Common myeloid progenitor, CD34-positive (primary cell): Measurements from ENCODE around the gene SLAMF6.

ENCODE experiments used
- CTCF ChIA-PET: fragments of 350-600 bp; sonication (Branson Sonifier 250); formaldehyde crosslinking; loops from one replicate; lab custom pipeline; 2021; ENCODE audit warnings: antibody characterized with exemption; lab: Charles Lee
- POLR2A ChIA-PET: fragments of 350-600 bp; sonication (Branson Sonifier 250); formaldehyde crosslinking; loops from one replicate; lab custom pipeline; 2021; ENCODE audit warnings: antibody characterized with exemption; lab: Charles Lee
- DNase-seq, 3 donors: peaks; one replicate each; pipeline versions ENCODE4 v3.0.0 to v3.0.0-alpha.2; 2013
- H3K27ac ChIP-seq, 2 experiments: 1 replicate in 1 of 2; 2 replicates in 1 of 2; pipeline ENCODE4 v1.7.0; 2013; ENCODE audit warnings: inconsistent platforms in 2 of 2, low read length in 2 of 2, mild to moderate bottlenecking in 2 of 2, low read depth in 1 of 2, moderate library complexity in 1 of 2; ENCODE audit not compliant: severe bottlenecking in 2 of 2, insufficient read depth in 1 of 2, poor library complexity in 1 of 2
- H3K27me3 ChIP-seq, 5 experiments: replicated peaks in 2 of 5; 1 replicate in 3 of 5; 2 replicates in 2 of 5; pipeline versions ENCODE4 v1.6.1 to v1.7.0; 2013; ENCODE audit warnings: low read length in 4 of 5, mild to moderate bottlenecking in 2 of 5, moderate library complexity in 2 of 5, inconsistent platforms in 1 of 5; ENCODE audit not compliant: insufficient read depth in 5 of 5, control insufficient read depth in 4 of 5
- H3K36me3 ChIP-seq, 4 experiments: 1 replicate in 2 of 4; 2 replicates in 2 of 4; pipeline versions ENCODE4 v1.6.1 to v1.7.0; 2013; ENCODE audit warnings: low read length in 3 of 4, control low read depth in 1 of 4, mild to moderate bottlenecking in 1 of 4; ENCODE audit not compliant: control insufficient read depth in 4 of 4, insufficient read depth in 4 of 4
- H3K4me1 ChIP-seq, 4 experiments: 1 replicate in 3 of 4; 2 replicates in 1 of 4; pipeline versions ENCODE4 v1.6.1 to v1.7.1; 2013; ENCODE audit warnings: low read length in 3 of 4, mild to moderate bottlenecking in 3 of 4, control low read depth in 1 of 4, inconsistent platforms in 1 of 4, moderate library complexity in 1 of 4; ENCODE audit not compliant: control insufficient read depth in 4 of 4, insufficient read depth in 4 of 4; ENCODE audit errors: control extremely low read depth in 1 of 4
- H3K4me3 ChIP-seq, 7 experiments: 1 replicate in 4 of 7; 2 replicates in 3 of 7; pipeline versions ENCODE4 v1.5.1 to v1.7.0; 2013; ENCODE audit warnings: mild to moderate bottlenecking in 7 of 7, low read length in 6 of 7, moderate library complexity in 6 of 7, inconsistent platforms in 2 of 7, low read depth in 2 of 7, control low read depth in 1 of 7; ENCODE audit not compliant: insufficient read depth in 4 of 7, control insufficient read depth in 1 of 7; ENCODE audit errors: extremely low read depth in 1 of 7
- H3K9me3 ChIP-seq, 5 experiments: 1 replicate in 4 of 5; 2 replicates in 1 of 5; pipeline versions ENCODE4 v1.6.1 to v1.7.1; 2013; ENCODE audit warnings: low read length in 4 of 5, mild to moderate bottlenecking in 2 of 5, inconsistent platforms in 1 of 5, low read depth in 1 of 5, moderate library complexity in 1 of 5; ENCODE audit not compliant: control insufficient read depth in 4 of 5, insufficient read depth in 2 of 5; ENCODE audit errors: control extremely low read depth in 1 of 5
- WGBS: methylation state at CpG from one replicate; pipeline ENCODE4 v1.1.5; 2013; ENCODE audit not compliant: insufficient coverage; 5-methylcytosine and 5-hydroxymethylcytosine counted together

Gene SLAMF6

GRCh38 chr1:160553778-160554177 lies 30.7 kb upstream of the SLAMF6 start:
- Histone ChIP-seq H3K36me3 (peaks cover 5 to 48% (median 31%) of the 10 kb centered on the region in 4 experiments), H3K4me3 (no peak overlapping the region), H3K4me1 (no peaks in the 10 kb centered on the region), H3K27ac (no peak overlapping the region), H3K9me3 (peaks cover 0 to under 1% (median 0%) of the 10 kb centered on the region in 5 experiments), H3K27me3 (no peaks in the 10 kb centered on the region)
- 94% methylated on average over 2 of the region's 4 CpGs for WGBS
- ChIA-PET POLR2A (interaction anchor here (0.5 to 1.3 kb wide), 2 partner anchors 51 to 55 kb away, joined by 3 read pairs; no protein-coding TSS in a partner anchor), CTCF (interaction anchor here (1.0 to 1.2 kb wide), 3 partner anchors 17 to 53 kb away, joined by 3 to 4 read pairs (median 3); no protein-coding TSS in a partner anchor)
- no peak for DNase-seq

DNA sequence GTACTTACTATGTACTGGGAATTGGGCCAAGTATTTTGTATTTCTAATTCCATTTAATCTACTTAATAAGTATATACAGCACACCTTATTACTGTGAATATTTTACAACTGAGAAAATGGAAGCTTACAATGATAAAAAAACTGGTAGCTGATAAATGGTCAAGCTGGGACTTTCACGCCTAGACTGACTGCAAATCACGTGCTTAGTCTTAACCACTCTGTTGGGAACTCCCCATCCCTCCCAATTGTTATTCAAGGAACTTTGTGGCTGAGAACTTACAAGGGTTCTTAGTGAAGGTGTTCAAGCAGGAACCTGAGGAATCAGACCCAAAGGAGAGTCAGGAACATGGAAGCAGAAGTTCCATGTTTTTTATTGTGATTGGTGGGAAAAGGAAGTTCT lies 29.4 kb upstream of the SLAMF6 start:
- CTCF ChIA-PET: interaction anchor here (0.6 to 1.2 kb wide), 2 partner anchors 54 to 57 kb away, joined by 3 to 5 read pairs; no protein-coding TSS in a partner anchor
- DNase-seq: no peak
- Histone ChIP-seq H3K9me3 (no peaks in the 10 kb centered on the region), H3K4me1 (peaks cover 0 to 3% (median under 1%) of the 10 kb centered on the region in 4 experiments), H3K27me3 (no peaks in the 10 kb centered on the region), H3K4me3 (no peak overlapping the region), H3K36me3 (peaks cover 5 to 59% (median 37%) of the 10 kb centered on the region in 4 experiments), H3K27ac (no peak overlapping the region)
- POLR2A ChIA-PET: no interaction called here
- no CpG with 5 or more reads among the region's 2 CpGs for WGBS

DNA sequence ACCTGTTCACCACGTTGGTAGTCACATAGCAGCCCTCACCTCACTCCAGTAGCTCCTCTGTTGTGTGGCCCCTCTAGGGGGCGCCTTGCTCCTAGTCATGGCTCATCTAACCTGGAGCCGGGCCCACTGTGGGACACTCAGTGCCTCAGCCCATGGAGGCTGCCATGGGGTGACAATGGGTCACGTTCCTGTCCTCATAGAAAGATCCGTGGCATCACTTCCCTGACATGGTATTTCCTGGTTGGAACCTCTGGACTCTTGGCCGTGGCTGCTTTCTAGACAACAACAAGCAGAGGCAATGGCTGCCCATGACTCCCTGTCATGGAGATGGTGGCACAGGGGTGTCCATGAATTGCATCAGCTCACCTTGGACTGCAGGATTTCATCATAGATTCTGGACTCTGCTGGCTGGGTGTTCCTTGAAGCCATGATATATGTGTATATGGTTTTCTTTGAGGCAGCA lies 27.5 kb upstream of the SLAMF6 start:
- whole genome bisulfite sequencing: 89% methylated on average over 5 of the region's 6 CpGs
- H3K27ac ChIP-seq: no peak overlapping the region
- peak; percentile 26 to 45 (median 42) for DNase-seq
- no peaks in the 10 kb centered on the region for H3K9me3 ChIP-seq
- ChIA-PET CTCF (interaction anchor here (0.6 to 8.7 kb wide), 8 partner anchors 12 to 67 kb away, joined by 3 to 101 read pairs (median 3); no protein-coding TSS in a partner anchor), POLR2A (no interaction called here)
- no peaks in the 10 kb centered on the region for H3K27me3 ChIP-seq
- no peak overlapping the region for H3K4me3 ChIP-seq
- H3K36me3 ChIP-seq: peaks cover 6 to 67% (median 40%) of the 10 kb centered on the region in 4 experiments
- H3K4me1 ChIP-seq: peaks cover 0 to 14% (median 3%) of the 10 kb centered on the region in 4 experiments

GRCh38 chr1:160549665-160550006 lies 26.6 kb upstream of the SLAMF6 start:
- Histone ChIP-seq H3K27ac (no peak overlapping the region), H3K36me3 (peaks cover 6 to 67% (median 40%) of the 10 kb centered on the region in 4 experiments), H3K4me1 (peaks cover 0 to 14% (median 3%) of the 10 kb centered on the region in 4 experiments), H3K27me3 (no peaks in the 10 kb centered on the region), H3K9me3 (no peaks in the 10 kb centered on the region), H3K4me3 (no peak overlapping the region)
- CTCF ChIA-PET: interaction anchor here (0.7 to 8.7 kb wide), 8 partner anchors 9 to 68 kb away, joined by 3 to 101 read pairs (median 3); no protein-coding TSS in a partner anchor
- POLR2A ChIA-PET: no interaction called here
- no peak for DNase-seq
- WGBS: 96% methylated on average over 3 of the region's 3 CpGs

DNA sequence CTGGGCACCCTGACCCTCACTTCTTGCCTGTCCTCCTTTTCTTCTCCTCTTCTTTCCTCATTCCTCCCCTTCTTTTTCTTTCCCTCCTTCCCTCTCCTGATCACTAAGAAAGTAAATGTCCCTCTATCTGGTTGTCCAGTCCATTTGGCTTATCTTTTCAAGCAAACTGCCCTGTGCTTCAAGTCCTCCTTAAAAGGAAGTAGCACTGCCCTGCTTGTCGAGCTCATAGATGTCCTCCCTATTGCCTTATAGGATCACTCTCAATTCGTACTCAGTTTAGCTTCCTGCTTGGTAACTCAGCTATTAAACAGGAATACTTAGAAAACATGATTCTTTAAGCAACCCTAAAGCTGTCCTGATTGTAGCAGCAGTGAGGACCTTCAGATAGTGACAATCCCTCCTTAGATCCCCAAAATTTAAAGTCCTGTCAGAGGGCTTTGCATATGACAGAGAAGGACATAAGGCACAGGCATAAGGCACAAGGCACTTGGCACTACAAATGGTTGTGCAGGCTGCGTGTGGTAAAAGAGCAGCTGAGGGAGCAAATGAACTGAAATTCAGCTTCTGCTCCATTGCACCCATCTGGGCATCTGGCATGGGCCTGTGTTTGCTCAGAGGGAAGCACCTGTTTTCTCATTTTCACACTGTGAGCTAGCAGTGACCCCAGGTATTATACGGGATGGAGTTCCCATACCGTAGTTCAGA lies 26.1 kb upstream of the SLAMF6 start:
- Histone ChIP-seq H3K9me3 (no peaks in the 10 kb centered on the region), H3K4me1 (peaks cover 0 to 14% (median 4%) of the 10 kb centered on the region in 4 experiments), H3K27ac (no peak overlapping the region), H3K27me3 (no peaks in the 10 kb centered on the region), H3K36me3 (peaks cover 6 to 67% (median 40%) of the 10 kb centered on the region in 4 experiments), H3K4me3 (no peak overlapping the region)
- DNase-seq: peak in 1 of 3 donors; percentile 31
- ChIA-PET POLR2A (no interaction called here), CTCF (interaction anchor here (0.8 to 8.7 kb wide), 6 partner anchors 8 to 63 kb away, joined by 3 to 101 read pairs (median 4); no protein-coding TSS in a partner anchor)
- WGBS: 72% methylated on average over 4 of the region's 5 CpGs

DNA sequence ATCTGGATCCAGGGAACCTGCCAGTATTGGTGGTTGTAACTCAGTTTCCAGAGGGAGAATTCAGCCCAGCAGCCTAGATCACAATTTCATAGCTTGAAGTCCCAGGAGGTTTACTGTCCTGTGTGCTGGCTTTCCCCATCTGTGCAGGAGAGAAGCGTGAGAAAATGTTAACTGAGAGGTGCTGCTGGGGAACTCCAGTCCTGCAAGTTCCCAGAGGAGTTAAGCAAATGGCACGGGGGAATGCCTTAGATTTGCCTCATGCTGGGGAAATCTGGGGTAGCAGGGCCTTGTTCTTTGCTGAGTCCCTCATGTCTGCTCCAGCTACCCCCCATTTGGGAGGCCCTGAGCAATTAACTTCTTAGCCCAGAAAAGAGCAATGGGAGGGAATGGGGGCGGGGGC lies 25.1 kb upstream of the SLAMF6 start:
- no peak for DNase-seq
- 100% methylated on average over 2 of the region's 3 CpGs for WGBS
- Histone ChIP-seq H3K27me3 (no peaks in the 10 kb centered on the region), H3K9me3 (no peaks in the 10 kb centered on the region), H3K4me3 (no peak overlapping the region), H3K36me3 (peaks cover 3 to 59% (median 34%) of the 10 kb centered on the region in 4 experiments), H3K4me1 (peaks cover 0 to 18% (median 5%) of the 10 kb centered on the region in 4 experiments), H3K27ac (no peak overlapping the region)
- ChIA-PET CTCF (interaction anchor here (8.7 kb wide), 1 partner anchor 58 kb away, joined by 101 read pairs; no protein-coding TSS in a partner anchor), POLR2A (no interaction called here)

DNA sequence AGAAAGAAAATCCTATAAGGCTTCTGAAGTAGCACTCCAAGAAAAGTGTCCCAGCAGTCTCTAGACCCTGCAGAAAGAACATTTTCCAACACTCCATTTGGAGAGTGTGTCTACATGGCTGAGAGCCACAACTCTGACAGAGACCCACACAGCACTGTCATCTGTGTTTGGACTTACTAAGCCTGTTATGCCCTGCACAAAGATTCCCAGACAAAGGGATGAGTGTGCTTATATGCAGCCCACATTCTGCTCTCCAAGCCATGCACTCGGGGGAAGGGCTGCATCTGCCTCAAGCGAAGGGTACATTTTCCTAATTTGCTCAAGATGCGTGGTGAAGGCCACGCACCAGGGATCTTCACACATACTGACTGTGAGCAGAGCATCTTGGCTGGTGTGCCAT lies 24.4 kb upstream of the SLAMF6 start:
- peaks cover 3 to 51% (median 29%) of the 10 kb centered on the region in 4 experiments for H3K36me3 ChIP-seq
- H3K27me3 ChIP-seq: no peaks in the 10 kb centered on the region
- no peak for DNase-seq
- no peaks in the 10 kb centered on the region for H3K9me3 ChIP-seq
- no peak overlapping the region for H3K27ac ChIP-seq
- POLR2A ChIA-PET: no interaction called here
- H3K4me1 ChIP-seq: peaks cover 0 to 25% (median 8%) of the 10 kb centered on the region in 4 experiments
- CTCF ChIA-PET: interaction anchor here (1.2 to 8.7 kb wide), 3 partner anchors 8 to 63 kb away, joined by 3 to 101 read pairs (median 5); no protein-coding TSS in a partner anchor
- H3K4me3 ChIP-seq: no peak overlapping the region
- 96% methylated on average over 4 of the region's 4 CpGs for WGBS
